ENCODE results near the gene BEND6. TPM values are rescaled to one million over a fixed set of nuclear protein-coding genes. Genes with fewer than 3 reads are reported as not detected.

BEND6 gene
- total RNA-seq, 1 donor from 2014 or later = 0.46 TPM

DNA sequence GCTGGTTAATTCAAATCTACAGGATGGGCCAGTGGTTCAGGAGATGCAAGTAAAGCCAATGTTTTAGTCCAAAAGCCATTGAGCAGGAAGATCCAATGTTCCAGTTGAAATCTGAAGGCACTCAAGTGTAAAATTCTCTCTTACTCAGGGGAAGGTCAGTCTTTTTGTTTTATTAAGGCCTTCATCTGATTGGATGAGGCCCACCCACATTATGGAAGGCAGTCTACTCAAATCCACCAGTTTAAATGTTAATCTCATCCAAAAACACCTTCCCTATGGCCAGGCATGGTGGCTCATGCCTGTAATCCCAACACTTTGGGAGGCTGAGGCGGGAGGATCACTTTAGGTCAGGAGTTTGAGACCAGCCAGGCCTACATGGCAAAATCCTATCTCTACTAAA is 31.3 kb upstream of the BEND6 start:
- Mint-ChIP-seq H3K36me3 (ENCODE audit: insufficient read depth) (no peaks in the 10 kb centered on the region), H3K9me3 (ENCODE audit: low read depth) (no peaks in the 10 kb centered on the region), H3K4me1 (ENCODE audit: low read depth) (no peaks in the 10 kb centered on the region), H3K27ac (no peak overlapping the region), H3K27me3 (peaks cover 10% of the 10 kb centered on the region), H3K4me3 (ENCODE audit: low read depth) (no peak overlapping the region)
- TF ChIP-seq, protein P1, sequence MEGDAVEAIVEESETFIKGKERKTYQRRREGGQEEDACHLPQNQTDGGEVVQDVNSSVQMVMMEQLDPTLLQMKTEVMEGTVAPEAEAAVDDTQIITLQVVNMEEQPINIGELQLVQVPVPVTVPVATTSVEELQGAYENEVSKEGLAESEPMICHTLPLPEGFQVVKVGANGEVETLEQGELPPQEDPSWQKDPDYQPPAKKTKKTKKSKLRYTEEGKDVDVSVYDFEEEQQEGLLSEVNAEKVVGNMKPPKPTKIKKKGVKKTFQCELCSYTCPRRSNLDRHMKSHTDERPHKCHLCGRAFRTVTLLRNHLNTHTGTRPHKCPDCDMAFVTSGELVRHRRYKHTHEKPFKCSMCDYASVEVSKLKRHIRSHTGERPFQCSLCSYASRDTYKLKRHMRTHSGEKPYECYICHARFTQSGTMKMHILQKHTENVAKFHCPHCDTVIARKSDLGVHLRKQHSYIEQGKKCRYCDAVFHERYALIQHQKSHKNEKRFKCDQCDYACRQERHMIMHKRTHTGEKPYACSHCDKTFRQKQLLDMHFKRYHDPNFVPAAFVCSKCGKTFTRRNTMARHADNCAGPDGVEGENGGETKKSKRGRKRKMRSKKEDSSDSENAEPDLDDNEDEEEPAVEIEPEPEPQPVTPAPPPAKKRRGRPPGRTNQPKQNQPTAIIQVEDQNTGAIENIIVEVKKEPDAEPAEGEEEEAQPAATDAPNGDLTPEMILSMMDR (IDR thresholded peaks at IDR 0.05; ENCODE audit: unreplicated experiment) = no peak
- no peak for DNase-seq (ENCODE audit: low spot score, unreplicated experiment)

DNA sequence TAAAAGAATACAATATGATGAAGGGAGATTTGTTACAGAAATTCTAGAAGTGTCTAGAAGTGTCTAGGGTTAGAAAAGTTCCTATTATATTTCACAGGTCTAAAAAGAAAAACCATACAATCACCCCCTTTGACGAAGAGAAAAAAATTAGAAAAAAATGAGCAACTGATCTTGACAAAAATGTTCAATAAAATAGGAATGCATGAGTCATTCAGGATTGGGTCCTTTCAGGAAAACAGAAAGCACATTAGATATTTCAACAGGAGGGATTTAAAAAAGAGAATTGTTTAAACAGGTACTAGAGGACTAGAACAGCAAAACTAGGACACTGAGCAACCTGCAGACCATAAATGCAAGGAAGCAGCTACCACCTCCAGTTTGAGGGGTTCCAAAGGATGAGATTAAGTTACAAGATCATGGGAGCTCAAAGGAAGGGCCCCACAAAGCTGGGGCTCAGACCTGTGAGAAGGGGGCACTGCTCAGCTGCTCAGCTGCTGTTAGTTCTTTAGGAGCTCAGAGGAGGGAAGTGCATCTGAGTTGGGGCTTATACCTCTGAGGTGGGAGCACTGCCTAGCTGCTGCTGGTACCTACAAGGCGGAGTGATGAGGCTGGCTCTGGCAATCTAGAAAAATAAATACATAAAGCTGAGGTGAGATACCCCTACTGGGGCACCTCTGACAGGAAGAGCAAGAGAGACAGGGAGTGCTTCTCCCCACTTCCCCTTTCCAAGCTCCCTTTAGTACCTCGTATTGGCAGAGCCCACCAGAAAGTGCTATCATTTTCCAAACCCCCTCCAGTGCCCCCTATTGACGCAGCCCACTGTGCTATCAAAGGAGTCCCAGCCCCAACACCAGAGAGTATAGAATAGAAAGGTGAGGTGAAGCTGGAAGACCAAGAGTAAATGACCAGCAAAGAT is 27.1 kb upstream of the BEND6 start:
- Mint-ChIP-seq H3K36me3 (ENCODE audit: insufficient read depth) (no peaks in the 10 kb centered on the region), H3K27ac (no peak overlapping the region), H3K27me3 (peaks cover 10% of the 10 kb centered on the region), H3K4me1 (ENCODE audit: low read depth) (no peaks in the 10 kb centered on the region), H3K9me3 (ENCODE audit: low read depth) (no peaks in the 10 kb centered on the region), H3K4me3 (ENCODE audit: low read depth) (no peak overlapping the region)
- DNase-seq (ENCODE audit: low spot score, unreplicated experiment) = no peak
- TF ChIP-seq, protein P1 (IDR thresholded peaks at IDR 0.05; ENCODE audit: unreplicated experiment) = no peak

DNA sequence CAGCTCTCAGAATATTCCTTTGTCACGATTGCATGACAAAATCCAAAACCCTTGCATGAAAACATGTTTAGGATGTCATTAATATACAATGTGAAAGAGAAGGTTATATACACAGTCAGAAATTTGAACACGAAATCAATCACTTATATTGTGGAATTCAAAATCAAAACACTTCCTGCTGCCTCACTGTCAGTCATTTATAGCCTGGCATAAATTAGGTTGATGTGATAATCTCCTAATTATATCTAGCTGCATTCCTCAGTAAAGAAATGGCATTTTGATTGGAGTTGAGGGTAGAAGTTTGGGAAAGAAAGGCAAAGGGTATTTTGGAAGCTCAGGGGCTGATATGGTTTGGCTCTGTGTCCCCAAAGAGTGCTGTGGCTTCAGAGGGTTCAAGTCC is 24.1 kb upstream of the BEND6 start:
- no peak overlapping the region for H3K4me3 Mint-ChIP-seq (ENCODE audit: low read depth)
- peaks cover 10% of the 10 kb centered on the region for H3K27me3 Mint-ChIP-seq
- H3K9me3 Mint-ChIP-seq (ENCODE audit: low read depth) = no peaks in the 10 kb centered on the region
- TF ChIP-seq, protein P1 (IDR thresholded peaks at IDR 0.05; ENCODE audit: unreplicated experiment) = no peak
- H3K36me3 Mint-ChIP-seq (ENCODE audit: insufficient read depth) = no peaks in the 10 kb centered on the region
- H3K27ac Mint-ChIP-seq = no peak overlapping the region
- no peaks in the 10 kb centered on the region for H3K4me1 Mint-ChIP-seq (ENCODE audit: low read depth)
- DNase-seq (ENCODE audit: low spot score, unreplicated experiment) = no peak

DNA sequence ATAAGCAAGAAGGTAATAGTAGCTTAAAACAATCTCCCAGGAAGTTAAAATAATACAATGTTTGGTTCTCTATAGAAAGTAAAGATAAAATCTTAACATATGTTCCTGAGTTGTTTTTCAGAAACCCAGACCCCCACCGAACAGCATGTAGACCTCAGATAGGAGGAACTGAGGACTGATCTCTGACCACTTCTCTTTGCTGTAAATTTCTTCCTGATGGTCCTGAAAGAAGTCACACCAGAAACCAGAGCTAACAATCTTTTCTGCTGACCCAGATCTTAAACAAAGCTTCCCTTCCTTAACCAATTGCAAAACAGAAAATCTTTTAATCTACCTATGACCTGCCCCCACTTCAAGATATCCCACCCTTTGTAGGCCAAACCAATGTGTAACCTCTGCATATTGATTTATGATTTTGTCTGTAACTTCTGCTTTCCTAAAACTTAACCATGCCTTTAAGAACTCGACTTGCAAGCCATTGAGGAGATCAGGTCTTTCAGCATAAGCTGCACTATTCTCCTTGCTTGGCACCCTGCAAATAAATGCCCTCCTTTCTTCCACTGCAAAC is 21.9 kb upstream of the BEND6 start:
- H3K27me3 Mint-ChIP-seq = no peaks in the 10 kb centered on the region
- H3K36me3 Mint-ChIP-seq (ENCODE audit: insufficient read depth) = no peaks in the 10 kb centered on the region
- no peak overlapping the region for H3K27ac Mint-ChIP-seq
- TF ChIP-seq, protein P1 (IDR thresholded peaks at IDR 0.05; ENCODE audit: unreplicated experiment) = no peak
- no peaks in the 10 kb centered on the region for H3K9me3 Mint-ChIP-seq (ENCODE audit: low read depth)
- no peak for DNase-seq (ENCODE audit: low spot score, unreplicated experiment)
- H3K4me3 Mint-ChIP-seq (ENCODE audit: low read depth) = no peak overlapping the region
- H3K4me1 Mint-ChIP-seq (ENCODE audit: low read depth) = no peaks in the 10 kb centered on the region

DNA sequence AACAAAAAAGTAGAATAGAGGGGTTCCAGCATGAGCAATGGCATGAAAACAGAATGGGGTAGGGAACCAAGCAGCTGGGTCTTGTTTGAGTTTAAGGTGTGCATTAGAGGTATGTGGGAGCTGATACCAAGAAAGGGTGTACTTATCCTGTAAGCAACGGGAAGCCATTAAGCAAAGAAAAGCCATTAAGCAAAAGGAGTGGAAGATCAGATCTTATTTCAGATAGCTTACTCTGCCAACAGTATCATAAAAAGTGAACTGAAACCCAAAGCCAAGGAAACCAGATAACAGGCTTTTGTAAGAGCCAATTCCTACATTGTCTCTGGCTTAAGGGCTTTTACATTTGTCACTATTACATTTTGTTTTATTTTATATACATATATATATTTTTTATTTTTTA is 21.3 kb upstream of the BEND6 start:
- Mint-ChIP-seq H3K36me3 (ENCODE audit: insufficient read depth) (no peaks in the 10 kb centered on the region), H3K27ac (no peak overlapping the region), H3K27me3 (no peaks in the 10 kb centered on the region), H3K9me3 (ENCODE audit: low read depth) (no peaks in the 10 kb centered on the region), H3K4me1 (ENCODE audit: low read depth) (no peaks in the 10 kb centered on the region), H3K4me3 (ENCODE audit: low read depth) (no peak overlapping the region)
- TF ChIP-seq, protein P1 (IDR thresholded peaks at IDR 0.05; ENCODE audit: unreplicated experiment) = no peak
- no peak for DNase-seq (ENCODE audit: low spot score, unreplicated experiment)
